Pancreas (tissue), 10 donors: Measurements from ENCODE around the gene VSX1. TPM values are rescaled to one million over a fixed set of nuclear protein-coding genes. Genes with fewer than 3 reads are reported as not detected.

Experiments
- ATAC-seq, 4 donors: fragments of 200-7000 bp; cut with Tn5 transposase; one replicate each; pipeline versions ENCODE4 v1.8.0 to v1.9.1; 2020; ENCODE audit warnings: mild to moderate bottlenecking in 4 of 4, moderate library complexity in 4 of 4
- DNase-seq, 6 donors: peaks; one replicate each; pipeline ENCODE4 v3.0.0-alpha.2; 2020
- FAIRE-seq: peaks from 2 replicates; lab custom pipeline; 2012; peaks lifted over from hg19 to GRCh38; lab: Jason Lieb, UNC
- H3K27ac ChIP-seq, 4 donors: fragments of 200-600 bp; sonication (generic); 1 replicate in 3 of 4; 2 replicates in 1 of 4; pipeline versions ENCODE4 v1.5.0 to v1.8.0; 2020
- H3K27me3 ChIP-seq, 4 donors: fragments of 200-600 bp; one replicate each; pipeline ENCODE4 v1.8.0; 2021
- H3K36me3 ChIP-seq, 3 donors: fragments of 200-600 bp; sonication (generic) in 1 of 3; one replicate each; pipeline versions ENCODE4 v1.5.0 to v1.8.0; 2020 to 2021
- H3K4me1 ChIP-seq, 3 donors: fragments of 200-600 bp; one replicate each; pipeline ENCODE4 v1.8.0; 2021
- H3K4me3 ChIP-seq, 4 donors: fragments of 200-600 bp; sonication (generic) in 2 of 4; one replicate each; pipeline versions ENCODE4 v1.5.0 to v1.8.0; 2020 to 2021
- H3K9me3 ChIP-seq, 4 donors: fragments of 200-600 bp; one replicate each; pipeline ENCODE4 v1.8.0; 2021
- WGBS, 2 donors: extraction: QIAGEN DNeasy Blood & Tissue Kit; methylation state at CpG; one replicate each; pipeline ENCODE4 v1.1.7; 2013; 5-methylcytosine and 5-hydroxymethylcytosine counted together
- intact Hi-C, 3 donors: fragments of 100-400 bp; cut with DNase I; formaldehyde crosslinking; loops; one replicate each; pipeline versions ENCODE4 v1.11.1 to v1.14.2; 2022
- polyA plus RNA-seq, 2 donors: library from polyadenylated mRNA; stranded (reverse); fragments of 200-250 nt; gene quantifications; one replicate each; pipeline ENCODE4 v1.2.3, GENCODE V29; 2013
- total RNA-seq, 6 donors: library from RNA; stranded (reverse); fragmentation: NEBNext Ultra II Directional in 4 of 6; extraction: Animal tissue kit (Norgen Biotek cat#: 25700) in 4 of 6; gene quantifications; one replicate each; pipeline versions ENCODE4 v1.2.1 to v1.2.4, GENCODE V29; 2021 to 2023
- TF ChIP-seq, protein P1 (sequence below), 4 donors: fragments of 200-600 bp; sonication (generic) in 3 of 4; IDR thresholded peaks; one replicate each; pipeline versions ENCODE4 v1.5.0 to v1.8.0; 2021; ENCODE audit warnings: antibody characterized with exemption in 4 of 4
- donor health status: healthy with polysubstance abuse.
- donor health status: DM: no; HTN: no; CAD: no; lungs with moderate emphysema.
- donor health status: DM: no; HTN: no; CAD: no.
- donor health status: control.
- donor health status: control.
- donor health status: Bipolar disorder and iron deficiency.
- donor health status: DM: yes; HTN: yes; CAD: no.
- donor health status: DM: no; HTN: no; CAD: no.
- donor health status: DM: no; HTN: no; CAD: no.
- donor health status: DM: yes; HTN: yes; CAD: no.

VSX1 gene
- total and polyA plus RNA-seq, 8 donors, result 0.08 to 0.77 (median 0.23) TPM

DNA sequence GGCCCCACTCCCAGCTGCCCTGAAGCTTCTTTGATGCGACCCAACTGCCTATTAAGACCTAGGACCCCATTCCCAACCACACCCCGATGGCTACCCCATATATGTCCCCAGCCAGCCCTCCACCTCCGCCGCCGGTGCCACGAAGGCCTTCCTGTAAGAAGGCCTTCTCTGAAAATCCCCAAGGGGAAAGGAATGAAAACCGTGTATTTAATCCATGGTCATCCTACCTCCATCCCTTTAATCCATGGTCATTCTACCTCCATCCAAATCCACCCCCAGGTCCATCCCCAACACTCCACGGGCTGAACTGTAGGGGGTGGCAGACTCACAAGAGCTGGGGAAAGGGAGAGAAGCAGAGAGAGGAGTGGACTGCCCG, 545 bp upstream of the VSX1 start:
- FAIRE-seq (no peak), DNase-seq (no peak), ATAC-seq (no peak)
- Histone ChIP-seq H3K4me3 (no peak overlapping the region), H3K27me3 (peaks cover 0 to 30% (median 9%) of the 10 kb centered on the region in 4 donors), H3K27ac (no peak overlapping the region), H3K9me3 (no peaks in the 10 kb centered on the region), H3K36me3 (no peaks in the 10 kb centered on the region), H3K4me1 (peaks cover 9 to 20% (median 11%) of the 10 kb centered on the region in 3 donors)
- intact Hi-C loops, result loop anchor here in 1 of 3 donors (10.0 kb wide), 1 partner anchor 92 kb away; no protein-coding TSS in a partner anchor
- TF ChIP-seq, protein P1, sequence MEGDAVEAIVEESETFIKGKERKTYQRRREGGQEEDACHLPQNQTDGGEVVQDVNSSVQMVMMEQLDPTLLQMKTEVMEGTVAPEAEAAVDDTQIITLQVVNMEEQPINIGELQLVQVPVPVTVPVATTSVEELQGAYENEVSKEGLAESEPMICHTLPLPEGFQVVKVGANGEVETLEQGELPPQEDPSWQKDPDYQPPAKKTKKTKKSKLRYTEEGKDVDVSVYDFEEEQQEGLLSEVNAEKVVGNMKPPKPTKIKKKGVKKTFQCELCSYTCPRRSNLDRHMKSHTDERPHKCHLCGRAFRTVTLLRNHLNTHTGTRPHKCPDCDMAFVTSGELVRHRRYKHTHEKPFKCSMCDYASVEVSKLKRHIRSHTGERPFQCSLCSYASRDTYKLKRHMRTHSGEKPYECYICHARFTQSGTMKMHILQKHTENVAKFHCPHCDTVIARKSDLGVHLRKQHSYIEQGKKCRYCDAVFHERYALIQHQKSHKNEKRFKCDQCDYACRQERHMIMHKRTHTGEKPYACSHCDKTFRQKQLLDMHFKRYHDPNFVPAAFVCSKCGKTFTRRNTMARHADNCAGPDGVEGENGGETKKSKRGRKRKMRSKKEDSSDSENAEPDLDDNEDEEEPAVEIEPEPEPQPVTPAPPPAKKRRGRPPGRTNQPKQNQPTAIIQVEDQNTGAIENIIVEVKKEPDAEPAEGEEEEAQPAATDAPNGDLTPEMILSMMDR (IDR thresholded peaks at IDR 0.05), result no peak
- WGBS, 2 donors, result 37 to 46% methylated on average over 9 of the region's 9 CpGs

DNA sequence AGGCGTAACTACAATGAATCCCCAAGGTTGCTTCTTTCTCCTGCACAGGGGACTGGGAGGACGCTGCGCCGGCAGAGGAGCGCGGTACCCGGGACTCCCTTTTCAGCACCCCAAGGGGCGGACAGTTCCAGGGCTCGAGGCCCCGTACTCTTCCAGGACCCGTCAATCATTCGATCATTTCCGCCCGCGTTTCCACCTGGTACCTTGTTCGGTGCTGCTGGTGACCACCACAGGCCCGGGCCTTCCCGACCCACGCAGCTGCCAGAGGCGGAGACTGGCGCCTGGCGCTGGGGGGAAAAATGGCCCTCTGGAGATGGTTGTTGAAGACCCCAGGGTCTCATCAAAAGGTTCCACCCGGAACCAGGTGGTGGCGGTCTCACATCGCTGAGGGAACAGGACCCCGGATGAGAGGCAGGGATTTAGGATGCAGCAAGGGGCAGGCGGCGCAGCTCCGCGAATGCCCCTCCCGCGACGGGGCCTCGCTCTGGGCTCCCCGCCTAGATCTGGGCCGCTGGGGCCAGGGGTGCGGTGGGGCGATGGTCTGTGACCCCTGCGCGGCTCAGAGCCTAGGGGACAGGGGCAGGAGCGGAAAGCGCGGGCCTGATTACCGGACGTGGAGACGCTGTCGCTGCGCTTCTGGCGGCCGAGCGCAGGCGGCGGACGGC, 744 bp downstream of the VSX1 start:
- H3K4me3 ChIP-seq, result peak overlapping the region in 1 of 4 donors; percentile 24
- intact Hi-C loops, result loop anchor here in 1 of 3 donors (10.0 kb wide), 1 partner anchor 94 kb away; no protein-coding TSS in a partner anchor
- no peak overlapping the region for H3K27ac ChIP-seq
- peaks cover 0 to 34% (median 9%) of the 10 kb centered on the region in 4 donors for H3K27me3 ChIP-seq
- DNase-seq, result peak in 1 of 6 donors; percentile 45
- H3K36me3 ChIP-seq, result no peaks in the 10 kb centered on the region
- peaks cover 9 to 23% (median 11%) of the 10 kb centered on the region in 3 donors for H3K4me1 ChIP-seq
- TF ChIP-seq, protein P1 (IDR thresholded peaks at IDR 0.05), result no peak
- WGBS, 2 donors, result 8 to 10% methylated on average over 51 to 54 of the region's 54 CpGs
- FAIRE-seq, result no peak
- ATAC-seq, result peak; percentile 37 to 66 (median 48)
- no peaks in the 10 kb centered on the region for H3K9me3 ChIP-seq

DNA sequence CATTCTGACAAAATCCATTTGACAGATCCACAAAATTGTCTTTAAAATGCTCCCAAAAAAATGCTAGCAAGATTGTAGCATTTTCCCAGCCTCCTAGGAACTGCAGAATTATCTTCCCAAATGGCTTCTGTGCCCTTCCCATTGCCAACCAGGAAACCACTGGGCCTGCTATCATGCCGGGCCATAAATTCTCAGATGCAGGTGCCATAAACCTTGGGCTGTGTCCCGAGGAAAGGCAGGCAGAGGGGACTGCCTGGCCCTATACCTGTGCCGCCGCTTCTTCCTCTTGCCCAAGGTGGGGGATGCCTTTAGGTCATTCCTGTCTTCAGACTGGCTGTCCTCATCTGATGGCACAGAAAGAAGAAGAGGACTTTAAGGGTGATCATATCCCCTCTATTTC, 2.8 kb downstream of the VSX1 start:
- Histone ChIP-seq H3K27ac (no peak overlapping the region), H3K36me3 (no peaks in the 10 kb centered on the region), H3K27me3 (peaks cover 0 to 29% (median 9%) of the 10 kb centered on the region in 4 donors), H3K4me3 (no peak overlapping the region), H3K9me3 (no peaks in the 10 kb centered on the region), H3K4me1 (peaks cover 4 to 15% (median 10%) of the 10 kb centered on the region in 3 donors)
- TF ChIP-seq, protein P1 (IDR thresholded peaks at IDR 0.05), result no peak
- DNase-seq, result no peak
- ATAC-seq, result no peak
- WGBS, 2 donors, result 72 to 75% methylated on average over 4 of the region's 4 CpGs
- no peak for FAIRE-seq
- intact Hi-C loops, result no loop called here

DNA sequence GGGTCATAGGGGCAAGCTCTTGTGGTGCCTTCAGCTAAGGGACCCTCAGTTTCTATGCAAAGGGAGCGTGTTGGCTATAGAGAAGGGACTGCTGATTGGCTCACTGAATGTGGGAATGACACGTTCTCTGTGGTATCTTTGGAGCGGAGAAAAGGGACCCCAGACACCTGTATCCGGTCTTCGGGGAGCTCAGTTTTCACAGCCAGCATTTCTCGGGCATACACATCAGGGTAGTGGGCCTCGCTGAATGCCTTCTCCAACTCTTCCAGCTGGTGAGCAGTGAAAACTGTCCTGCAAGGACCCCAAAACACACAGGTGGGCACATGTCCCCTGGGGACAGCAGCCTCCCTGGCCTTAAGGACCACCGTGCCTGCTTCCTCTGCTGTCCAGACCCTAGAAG, 3.3 kb downstream of the VSX1 start:
- Histone ChIP-seq H3K9me3 (no peaks in the 10 kb centered on the region), H3K4me1 (peaks cover 0 to 13% (median 6%) of the 10 kb centered on the region in 3 donors), H3K36me3 (no peaks in the 10 kb centered on the region), H3K27ac (no peak overlapping the region), H3K4me3 (no peak overlapping the region), H3K27me3 (peaks cover 0 to 28% (median 9%) of the 10 kb centered on the region in 4 donors)
- WGBS, 2 donors, result 73 to 86% methylated on average over 8 of the region's 8 CpGs
- no peak for DNase-seq
- TF ChIP-seq, protein P1 (IDR thresholded peaks at IDR 0.05), result no peak
- intact Hi-C loops, result no loop called here
- no peak for ATAC-seq
- no peak for FAIRE-seq
